Amygdala (tissue), 56 donors: Measurements from ENCODE around the gene MCTP2.

ENCODE experiments used
- DNase-seq, 56 donors: peaks; one replicate each; lab custom pipeline; 2025; lab: John Stamatoyannopoulos, UW

Gene MCTP2

GRCh38 chr15:94230883-94231722 lies at the start of gene MCTP2:
Gene MCTP2 (plus strand): TSS chr15:94231561. CDS start chr15:94298266, 66,705 bp downstream.
- DNase-seq, result peak in 1 of 56 donors; percentile 5

GRCh38 chr15:94182883-94183282 lies 48.5 kb upstream of the MCTP2 start:
- no peak for DNase-seq

GRCh38 chr15:94185547-94186236 lies 45.7 kb upstream of the MCTP2 start:
- DNase-seq, result no peak

- DNase-seq, result no peak
Measured at GRCh38 chr15:94186770-94187331, 44.5 kb upstream of the MCTP2 start.

GRCh38 chr15:94193906-94194305 lies 37.5 kb upstream of the MCTP2 start:
- DNase-seq, result no peak

GRCh38 chr15:94196531-94196930 lies 34.8 kb upstream of the MCTP2 start:
- DNase-seq, result no peak

- DNase-seq, result no peak
Measured at GRCh38 chr15:94198633-94199032, 32.7 kb upstream of the MCTP2 start.

GRCh38 chr15:94199725-94200124 lies 31.6 kb upstream of the MCTP2 start:
- no peak for DNase-seq

GRCh38 chr15:94203306-94203705 lies 28.1 kb upstream of the MCTP2 start:
- DNase-seq, result no peak

GRCh38 chr15:94205366-94205765 lies 26.0 kb upstream of the MCTP2 start:
- DNase-seq, result no peak

- DNase-seq, result no peak
Measured at GRCh38 chr15:94206463-94207167, 24.7 kb upstream of the MCTP2 start.

- DNase-seq, result no peak
Measured at GRCh38 chr15:94212291-94212690, 19.1 kb upstream of the MCTP2 start.

GRCh38 chr15:94225616-94226015 lies 5.7 kb upstream of the MCTP2 start:
- no peak for DNase-seq

GRCh38 chr15:94228611-94229010 lies 2.8 kb upstream of the MCTP2 start:
- no peak for DNase-seq

- no peak for DNase-seq
Measured at GRCh38 chr15:94229591-94230369, 1.6 kb upstream of the MCTP2 start.

- DNase-seq, result no peak
Measured at GRCh38 chr15:94230431-94230882, 904 bp upstream of the MCTP2 start.

- DNase-seq, result no peak
Measured at GRCh38 chr15:94231723-94232468, 535 bp downstream of the MCTP2 start.

- DNase-seq, result no peak
Measured at GRCh38 chr15:94233441-94233840, 2.1 kb downstream of the MCTP2 start.

- DNase-seq, result no peak
Measured at GRCh38 chr15:94234300-94234699, 2.9 kb downstream of the MCTP2 start.
